IMR-90 (cell line): Measurements from ENCODE around the gene PRPF6. TPM values are rescaled to one million over a fixed set of nuclear protein-coding genes. Genes with fewer than 3 reads are reported as not detected.

Source experiments
- ATAC-seq: fragments of 200-7000 bp; cut with Tn5 transposase; 2 replicates; pipeline ENCODE4 v1.9.1; 2020; ENCODE audit warnings: low read depth, mild to moderate bottlenecking, moderate library complexity
- BruUV-seq: library from RNA; stranded (reverse); fragments of 400-500 nt; replicated peaks from 2 replicates; lab custom pipeline; 2021; lab: Mats Ljungman, UMichigan
- CTCF ChIA-PET: fragments of 300-600 bp; formaldehyde crosslinking; extraction: SDS; loops from one replicate; lab custom pipeline; 2021; ENCODE audit warnings: antibody characterized with exemption; lab: Yijun Ruan, JAX
- POLR2A ChIA-PET: fragments of 300-600 bp; sonication (Branson Sonifier 250); formaldehyde crosslinking; loops from one replicate; lab custom pipeline; 2022; ENCODE audit warnings: antibody characterized with exemption; ENCODE audit not compliant: unreplicated experiment; lab: Charles Lee
- DNase-seq: peaks from one replicate; pipeline ENCODE4 v3.0.0; 2013
- H2AFZ ChIP-seq: replicated peaks from 2 replicates; pipeline ENCODE3; 2013; ENCODE audit warnings: low read length, mild to moderate bottlenecking; ENCODE audit not compliant: poor library complexity
- H2AK5ac ChIP-seq: 2 replicates; pipeline ENCODE4 v1.6.1; 2013; ENCODE audit warnings: low read depth, low read length, inconsistent platforms
- H2AK9ac ChIP-seq: replicated peaks from 2 replicates; pipeline ENCODE3; 2013; ENCODE audit warnings: mild to moderate bottlenecking, low read depth, low read length, moderate library complexity; ENCODE audit not compliant: poor library complexity
- H2BK120ac ChIP-seq: 2 replicates; pipeline ENCODE4 v1.6.1; 2013; ENCODE audit warnings: low read depth, low read length, inconsistent platforms
- H2BK15ac ChIP-seq: 3 replicates; pipeline ENCODE4 v1.6.1; 2013; ENCODE audit warnings: low read depth, low read length, inconsistent platforms
- H2BK20ac ChIP-seq: 2 replicates; pipeline ENCODE4 v1.6.1; 2013; ENCODE audit warnings: low read depth, mild to moderate bottlenecking, inconsistent platforms, low read length, moderate library complexity
- H2BK5ac ChIP-seq: 2 replicates; pipeline ENCODE4 v1.6.1; 2013; ENCODE audit warnings: mild to moderate bottlenecking, low read depth, low read length, inconsistent platforms; ENCODE audit not compliant: poor library complexity, severe bottlenecking
- H3K14ac ChIP-seq: replicated peaks from 2 replicates; pipeline ENCODE4 v1.6.1; 2013; ENCODE audit warnings: low read depth, low read length, inconsistent platforms
- H3K18ac ChIP-seq: 2 replicates; pipeline ENCODE4 v1.6.1; 2013; ENCODE audit warnings: low read depth, low read length, control low read depth
- H3K23ac ChIP-seq: 2 replicates; pipeline ENCODE4 v1.6.1; 2013; ENCODE audit warnings: low read depth, low read length, inconsistent platforms
- H3K27ac ChIP-seq: 2 replicates; pipeline ENCODE4 v1.5.1; 2013; ENCODE audit warnings: mild to moderate bottlenecking, control low read depth, low read length; ENCODE audit not compliant: insufficient read depth
- H3K27me3 ChIP-seq: 2 replicates; pipeline ENCODE4 v1.6.1; 2013; ENCODE audit warnings: low read length; ENCODE audit not compliant: control insufficient read depth, insufficient read depth
- H3K36me3 ChIP-seq: 2 replicates; pipeline ENCODE4 v1.6.1; 2013; ENCODE audit warnings: low read length, mixed read lengths; ENCODE audit not compliant: control insufficient read depth, insufficient read depth
- H3K4ac ChIP-seq: 2 replicates; pipeline ENCODE4 v1.6.1; 2013; ENCODE audit warnings: low read depth, low read length, inconsistent platforms
- H3K4me1 ChIP-seq: 2 replicates; pipeline ENCODE4 v1.6.1; 2013; ENCODE audit warnings: low read length, mixed read lengths; ENCODE audit not compliant: control insufficient read depth, insufficient read depth
- H3K4me2 ChIP-seq: 2 replicates; pipeline ENCODE4 v1.6.1; 2013; ENCODE audit warnings: low read depth, mild to moderate bottlenecking, control low read depth, low read length, moderate library complexity
- H3K4me3 ChIP-seq: 2 replicates; pipeline ENCODE4 v1.5.1; 2013; ENCODE audit warnings: low read depth, mild to moderate bottlenecking, control low read depth, low read length, moderate library complexity; ENCODE audit not compliant: insufficient read depth
- H3K56ac ChIP-seq: 2 replicates; pipeline ENCODE4 v1.6.1; 2013; ENCODE audit warnings: low read length, inconsistent platforms; ENCODE audit not compliant: insufficient read depth; ENCODE audit errors: extremely low read depth
- H3K79me1 ChIP-seq, 2 experiments: 2 replicates each; pipeline ENCODE4 v1.6.1; 2013; ENCODE audit warnings: low read length in 2 of 2, inconsistent platforms in 1 of 2, low read depth in 1 of 2
- H3K9ac ChIP-seq: 2 replicates; pipeline ENCODE4 v1.6.1; 2013; ENCODE audit warnings: low read depth, low read length, control low read depth
- H3K9me1 ChIP-seq: 2 replicates; pipeline ENCODE4 v1.6.1; 2013; ENCODE audit warnings: low read length, inconsistent platforms; ENCODE audit not compliant: insufficient read depth
- H3K9me3 ChIP-seq: 2 replicates; pipeline ENCODE4 v1.6.1; 2013; ENCODE audit warnings: low read length; ENCODE audit not compliant: control insufficient read depth, insufficient read depth
- H4K20me1 ChIP-seq: 2 replicates; pipeline ENCODE4 v1.6.1; 2013; ENCODE audit warnings: low read length, inconsistent platforms; ENCODE audit not compliant: insufficient read depth
- H4K5ac ChIP-seq: 2 replicates; pipeline ENCODE4 v1.6.1; 2013; ENCODE audit warnings: mild to moderate bottlenecking, low read depth, low read length, control low read depth
- H4K8ac ChIP-seq, 2 experiments: 2 replicates each; pipeline ENCODE4 v1.6.1; 2013; ENCODE audit warnings: low read depth in 2 of 2, low read length in 2 of 2, control low read depth in 1 of 2, inconsistent platforms in 1 of 2
- H4K91ac ChIP-seq: 2 replicates; pipeline ENCODE4 v1.6.1; 2013; ENCODE audit warnings: low read depth, low read length, inconsistent platforms; ENCODE audit not compliant: insufficient read depth
- BHLHE40 ChIP-seq: fragments of 150-350 bp; IDR thresholded peaks from 2 replicates; pipeline ENCODE4 v1.6.1; 2016; ENCODE audit warnings: mild to moderate bottlenecking, low read depth, low read length
- CEBPB ChIP-seq: IDR thresholded peaks from 2 replicates; pipeline ENCODE4 v1.6.1; 2012; ENCODE audit warnings: low read depth, low read length, improper control_type of control experiment
- CHD1 ChIP-seq: IDR thresholded peaks from 2 replicates; pipeline ENCODE4 v1.6.1; 2012; ENCODE audit warnings: low read depth, low read length, improper control_type of control experiment
- CTCF ChIP-seq: conservative IDR thresholded peaks from 2 replicates; pipeline ENCODE4 v1.5.1; 2012; ENCODE audit warnings: mild to moderate bottlenecking, low read depth, low read length, improper control_type of control experiment
- FOS ChIP-seq: fragments of 150-350 bp; IDR thresholded peaks from 2 replicates; pipeline ENCODE4 v1.6.1; 2016; ENCODE audit warnings: low read depth, low read length
- MAFK ChIP-seq: IDR thresholded peaks from 2 replicates; pipeline ENCODE4 v1.6.1; 2012; ENCODE audit warnings: low read depth, low read length, improper control_type of control experiment
- MAZ ChIP-seq: IDR thresholded peaks from 2 replicates; pipeline ENCODE4 v1.6.1; 2012; ENCODE audit warnings: low read depth, mild to moderate bottlenecking, low read length, improper control_type of control experiment, moderate library complexity, borderline replicate concordance
- MXI1 ChIP-seq: IDR thresholded peaks from 2 replicates; pipeline ENCODE4 v1.6.1; 2012; ENCODE audit warnings: low read depth, mild to moderate bottlenecking, low read length, moderate library complexity, borderline replicate concordance
- NFE2L2 ChIP-seq: fragments of 150-350 bp; IDR thresholded peaks from 2 replicates; pipeline ENCODE4 v1.6.1; 2016; ENCODE audit warnings: low read depth, mild to moderate bottlenecking, low read length
- POLR2A ChIP-seq: IDR thresholded peaks from 2 replicates; pipeline ENCODE4 v1.6.1; 2012; ENCODE audit warnings: mild to moderate bottlenecking, low read depth, low read length
- RAD21 ChIP-seq: IDR thresholded peaks from 2 replicates; pipeline ENCODE4 v1.6.1; 2012; ENCODE audit warnings: low read length, improper control_type of control experiment
- RCOR1 ChIP-seq: IDR thresholded peaks from 2 replicates; pipeline ENCODE4 v1.6.1; 2012; ENCODE audit warnings: mild to moderate bottlenecking, low read length, improper control_type of control experiment; ENCODE audit not compliant: insufficient replicate concordance
- RFX5 ChIP-seq: IDR thresholded peaks from 2 replicates; pipeline ENCODE4 v1.8.0; 2012; ENCODE audit warnings: low read depth, mild to moderate bottlenecking, low read length, moderate library complexity
- SMC3 ChIP-seq: fragments of 150-350 bp; IDR thresholded peaks from 2 replicates; pipeline ENCODE4 v1.6.1; 2016; ENCODE audit warnings: low read depth, mild to moderate bottlenecking, antibody characterized with exemption, low read length, moderate library complexity
- USF2 ChIP-seq: fragments of 150-350 bp; IDR thresholded peaks from 2 replicates; pipeline ENCODE4 v1.6.1; 2017; ENCODE audit warnings: mild to moderate bottlenecking, antibody characterized with exemption, low read length, low read depth
- WGBS, 2 experiments: methylation state at CpG; one replicate each; pipeline versions ENCODE4 v1.1.5 to v1.1.7; 2013; ENCODE audit warnings: missing lambda C conversion rate in 2 of 2; ENCODE audit not compliant: insufficient read length in 1 of 2; ENCODE audit errors: extremely low coverage in 2 of 2; 5-methylcytosine and 5-hydroxymethylcytosine counted together
- dilution Hi-C: fragments of 300-500 bp; cut with HindIII; formaldehyde crosslinking; loops from one replicate; pipeline ENCODE4 v1.14.3; 2018; ENCODE audit warnings: low sequenced_read_pairs; ENCODE audit not compliant: unreplicated experiment
- in situ Hi-C: fragments of 300-500 bp; cut with MboI; formaldehyde crosslinking; loops from 3 replicates; pipeline ENCODE4 v1.14.3; 2019; ENCODE audit warnings: low sequenced_read_pairs, inconsistent platforms, mixed read lengths
- intact Hi-C: fragments of 100-400 bp; cut with micrococcal nuclease; formaldehyde crosslinking; loops from 2 replicates; pipeline ENCODE4 v1.10.0; 2022
- polyA plus RNA-seq, 3 experiments: library from polyadenylated mRNA; depleted of rRNA; stranded (reverse); fragments of >200 nt; gene quantifications; 2 replicates each; pipeline ENCODE4 v1.2.3, GENCODE V29; 2012; ENCODE audit warnings: low replicate concordance in 1 of 3
- total RNA-seq: library from RNA; depleted of rRNA; stranded (reverse); fragments of >200 nt; gene quantifications from 2 replicates; pipeline ENCODE4 v1.2.3, GENCODE V29; 2012

The PRPF6 gene
- total and polyA plus RNA-seq, 2 of the 4 experiments (the other 2 are of a cell fraction), result 43.5 to 71.3 TPM

GRCh38 chr20:64023361-64024140 is 42.6 kb downstream of the PRPF6 start:
- no peak for DNase-seq
- no peak overlapping the region for H2BK5ac ChIP-seq
- no peak for ATAC-seq
- no peak for TF ChIP-seq CEBPB
- TF ChIP-seq MAZ, result no peak
- TF ChIP-seq MXI1, result no peak
- TF ChIP-seq FOS, result no peak
- no peak for TF ChIP-seq RCOR1
- TF ChIP-seq USF2, result no peak
- TF ChIP-seq CTCF, result no peak
- TF ChIP-seq RAD21, result no peak
- no peak for TF ChIP-seq BHLHE40
- no peak for TF ChIP-seq CHD1
- TF ChIP-seq RFX5, result no peak
- TF ChIP-seq POLR2A, result no peak
- TF ChIP-seq SMC3, result no peak
- no peak for TF ChIP-seq MAFK
- no peak for TF ChIP-seq NFE2L2

More at GRCh38 chr20:64023361-64024140, 42.6 kb downstream of the PRPF6 start:
- Histone ChIP-seq H2BK20ac (no peak overlapping the region), H3K23ac (no peak overlapping the region), H3K14ac (no peak overlapping the region), H3K9ac (no peak overlapping the region), H2AK5ac (no peak overlapping the region), H2BK120ac (no peak overlapping the region), H3K56ac (no peak overlapping the region), H2BK15ac (no peak overlapping the region), H2AFZ (no peak overlapping the region), H3K9me3 (no peaks in the 10 kb centered on the region), H3K27me3 (no peaks in the 10 kb centered on the region), H3K27ac (no peak overlapping the region), H3K36me3 (peaks cover 71% of the 10 kb centered on the region), H3K9me1 (peaks cover 4% of the 10 kb centered on the region; the same call in 1 of the 2 replicates), H3K4ac (no peak overlapping the region), H4K20me1 (peaks cover 16% of the 10 kb centered on the region), H4K5ac (no peak overlapping the region), H3K79me1 (peaks cover 12 to 16% of the 10 kb centered on the region in 2 experiments; a peak in 3 of 4 replicates), H3K18ac (no peak overlapping the region), H3K4me3 (no peak overlapping the region), H4K8ac (no peak overlapping the region), H3K4me1 (no peaks in the 10 kb centered on the region), H3K4me2 (no peak overlapping the region), H4K91ac (no peak overlapping the region), H2AK9ac (no peak overlapping the region)
- 100% methylated on average over 2 of the region's 15 CpGs; no CpG with 5 or more reads in 1 of the 2 experiments for WGBS, 2 experiments
- dilution Hi-C loops (no loop called here), in situ Hi-C loops (no loop called here), intact Hi-C loops (no loop called here)
- POLR2A ChIA-PET, result no interaction called here
- CTCF ChIA-PET, result interaction anchor here (0.6 kb wide), 1 partner anchor 486 kb away, joined by 3 read pairs; the partner anchor contains the start of gene PTK6
- BruUV-seq, result no TSS peak
